Progenitor cell of endocrine pancreas (in vitro differentiated cells): Measurements from ENCODE around the gene PLBD2. TPM values are rescaled to one million over a fixed set of nuclear protein-coding genes. Genes with fewer than 3 reads are reported as not detected.
"Not testable (repeated sequence)": the region's sequence is repeated elsewhere in the genome, so short reads cannot be mapped to it uniquely, and the experiment has no call there.

ENCODE experiments used
- DNase-seq: peaks from one replicate; pipeline ENCODE4 v3.0.0; 2021; ENCODE audit warnings: low spot score; ENCODE audit not compliant: unreplicated experiment
- H3K27ac Mint-ChIP-seq: 2 replicates; pipeline ENCODE4 v1.8.0; 2021; ENCODE audit warnings: mild to moderate bottlenecking, moderate library complexity, mixed read lengths
- H3K27me3 Mint-ChIP-seq: 2 replicates; pipeline ENCODE4 v1.8.0; 2021; ENCODE audit warnings: mixed read lengths
- H3K36me3 Mint-ChIP-seq: 2 replicates; pipeline ENCODE4 v1.8.0; 2022; ENCODE audit warnings: mixed read lengths; ENCODE audit not compliant: insufficient read depth
- H3K4me1 Mint-ChIP-seq: 2 replicates; pipeline ENCODE4 v1.8.0; 2021; ENCODE audit warnings: low read depth, mixed read lengths
- H3K4me3 Mint-ChIP-seq: 2 replicates; pipeline ENCODE4 v1.8.0; 2021; ENCODE audit warnings: low read depth, mild to moderate bottlenecking, moderate library complexity, mixed read lengths
- H3K9me3 Mint-ChIP-seq: 2 replicates; pipeline ENCODE4 v1.8.0; 2021; ENCODE audit warnings: low read depth, mixed read lengths
- total RNA-seq: library from RNA; stranded (reverse); gene quantifications from 2 replicates; pipeline ENCODE4 v1.2.1, GENCODE V29; 2021
- TF ChIP-seq, protein P1 (sequence below): fragments of 200-600 bp; sonication (generic); IDR thresholded peaks from one replicate; pipeline ENCODE4 v1.5.0; 2021; ENCODE audit warnings: antibody characterized with exemption, mild to moderate bottlenecking; ENCODE audit not compliant: unreplicated experiment

Gene PLBD2
- total RNA-seq, 1 donor from 2014 or later: 48.0 TPM

DNA sequence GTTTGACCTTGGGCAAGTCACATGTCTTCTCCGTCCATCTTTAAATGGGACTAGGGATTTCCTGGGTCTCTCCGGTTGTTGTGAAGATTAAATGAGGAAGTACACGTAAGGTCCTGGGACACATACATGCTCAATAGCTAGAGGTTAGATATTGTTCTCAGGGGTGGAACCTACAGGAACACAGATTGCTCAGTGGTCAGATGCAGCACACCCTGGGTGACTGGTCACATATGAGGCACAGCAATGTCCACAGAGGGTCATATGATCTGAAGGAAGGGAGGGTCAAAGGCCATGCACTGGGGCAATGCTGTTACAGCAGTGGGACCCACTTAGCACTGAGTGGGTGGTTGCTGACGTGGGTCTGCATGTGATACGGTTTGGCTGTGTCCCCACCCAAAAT lies 12.0 kb upstream of the PLBD2 start:
- H3K27ac Mint-ChIP-seq: no peak overlapping the region
- H3K4me1 Mint-ChIP-seq: no peaks in the 10 kb centered on the region
- no peak overlapping the region for H3K4me3 Mint-ChIP-seq
- H3K9me3 Mint-ChIP-seq: no peaks in the 10 kb centered on the region
- TF ChIP-seq, protein P1, sequence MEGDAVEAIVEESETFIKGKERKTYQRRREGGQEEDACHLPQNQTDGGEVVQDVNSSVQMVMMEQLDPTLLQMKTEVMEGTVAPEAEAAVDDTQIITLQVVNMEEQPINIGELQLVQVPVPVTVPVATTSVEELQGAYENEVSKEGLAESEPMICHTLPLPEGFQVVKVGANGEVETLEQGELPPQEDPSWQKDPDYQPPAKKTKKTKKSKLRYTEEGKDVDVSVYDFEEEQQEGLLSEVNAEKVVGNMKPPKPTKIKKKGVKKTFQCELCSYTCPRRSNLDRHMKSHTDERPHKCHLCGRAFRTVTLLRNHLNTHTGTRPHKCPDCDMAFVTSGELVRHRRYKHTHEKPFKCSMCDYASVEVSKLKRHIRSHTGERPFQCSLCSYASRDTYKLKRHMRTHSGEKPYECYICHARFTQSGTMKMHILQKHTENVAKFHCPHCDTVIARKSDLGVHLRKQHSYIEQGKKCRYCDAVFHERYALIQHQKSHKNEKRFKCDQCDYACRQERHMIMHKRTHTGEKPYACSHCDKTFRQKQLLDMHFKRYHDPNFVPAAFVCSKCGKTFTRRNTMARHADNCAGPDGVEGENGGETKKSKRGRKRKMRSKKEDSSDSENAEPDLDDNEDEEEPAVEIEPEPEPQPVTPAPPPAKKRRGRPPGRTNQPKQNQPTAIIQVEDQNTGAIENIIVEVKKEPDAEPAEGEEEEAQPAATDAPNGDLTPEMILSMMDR: no peak
- H3K27me3 Mint-ChIP-seq: peaks cover 12% of the 10 kb centered on the region
- no peaks in the 10 kb centered on the region for H3K36me3 Mint-ChIP-seq
- DNase-seq: no peak

DNA sequence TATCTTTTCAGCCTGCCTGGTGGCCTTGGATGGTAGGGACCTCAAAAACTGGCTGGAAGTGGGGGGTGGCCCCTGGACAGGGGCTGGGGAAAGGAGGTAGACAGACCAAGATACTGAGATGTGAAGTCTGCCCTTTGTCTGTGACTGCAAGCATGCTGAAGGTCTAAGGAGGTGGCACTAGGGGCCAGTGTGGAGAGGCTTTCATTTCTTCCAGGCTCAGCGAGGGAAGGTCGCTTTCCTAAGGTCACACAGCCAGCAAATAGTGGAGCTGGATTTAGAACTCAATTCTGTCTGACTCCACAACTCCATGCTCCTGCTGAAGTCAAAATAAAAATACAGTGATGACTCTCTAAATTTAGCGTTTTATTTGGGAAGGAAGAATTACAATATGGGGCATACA lies 11.3 kb upstream of the PLBD2 start:
- Mint-ChIP-seq H3K4me3 (no peak overlapping the region), H3K36me3 (no peaks in the 10 kb centered on the region), H3K4me1 (no peaks in the 10 kb centered on the region), H3K9me3 (no peaks in the 10 kb centered on the region), H3K27me3 (peaks cover 10% of the 10 kb centered on the region), H3K27ac (no peak overlapping the region)
- no peak for DNase-seq
- TF ChIP-seq, protein P1: no peak

DNA sequence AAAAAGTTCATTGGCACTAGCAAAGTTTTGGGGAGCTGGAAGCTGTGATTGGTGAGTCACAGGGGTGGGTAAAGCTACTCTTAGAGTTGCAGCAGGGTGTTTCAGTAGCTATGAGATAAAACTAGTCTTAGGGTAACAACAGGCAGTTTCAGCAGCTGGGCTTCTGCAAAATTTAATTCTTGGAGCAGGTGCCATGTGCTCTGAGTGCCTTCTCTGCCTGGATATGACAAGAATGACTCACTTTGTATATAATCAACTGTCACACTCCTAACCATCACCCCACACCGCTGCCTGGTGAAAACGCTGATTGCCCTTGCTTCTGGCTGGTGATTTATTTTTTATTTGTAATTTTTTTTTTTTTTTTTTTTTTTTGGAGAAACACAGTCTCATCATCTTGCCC lies 10.5 kb upstream of the PLBD2 start:
- no peaks in the 10 kb centered on the region for H3K4me1 Mint-ChIP-seq
- DNase-seq: no peak
- H3K4me3 Mint-ChIP-seq: no peak overlapping the region
- no peaks in the 10 kb centered on the region for H3K36me3 Mint-ChIP-seq
- H3K9me3 Mint-ChIP-seq: no peaks in the 10 kb centered on the region
- peaks cover 15% of the 10 kb centered on the region for H3K27me3 Mint-ChIP-seq
- no peak overlapping the region for H3K27ac Mint-ChIP-seq
- TF ChIP-seq, protein P1: no peak

DNA sequence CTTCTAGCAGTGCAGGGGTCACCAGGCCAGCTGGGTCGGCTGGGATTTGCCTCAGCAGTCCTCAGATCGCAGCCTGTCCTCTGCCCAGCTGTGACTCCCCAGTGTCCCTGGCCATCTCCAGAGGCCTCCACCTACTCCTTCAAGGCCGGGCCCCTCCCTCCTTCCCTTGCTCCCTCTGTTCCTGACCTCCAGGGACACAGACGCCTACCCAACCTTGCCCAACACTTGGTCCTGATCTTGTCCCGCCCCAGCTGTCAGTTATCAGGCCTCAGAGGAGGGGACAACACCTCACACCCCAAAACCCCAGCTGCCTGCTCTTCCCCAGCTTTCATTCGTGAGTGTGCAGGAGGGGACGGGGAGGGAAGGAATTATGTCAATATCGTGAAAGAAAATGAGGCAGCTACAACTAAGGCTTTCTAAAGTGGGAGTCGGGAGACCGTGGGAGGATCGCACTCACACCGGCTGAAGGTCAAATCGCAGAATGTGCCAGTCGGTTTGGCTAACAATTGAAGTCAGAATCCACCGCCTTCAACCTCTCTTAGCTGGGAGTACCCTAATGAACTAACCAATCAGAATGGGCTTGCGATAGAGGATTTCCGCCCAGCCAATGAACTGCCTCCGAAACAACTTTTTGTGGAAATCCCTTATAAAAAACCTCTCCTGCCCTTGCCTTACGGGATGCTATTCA lies 9.4 kb upstream of the PLBD2 start:
- TF ChIP-seq, protein P1: no peak
- Mint-ChIP-seq H3K4me3 (no peak overlapping the region), H3K36me3 (no peaks in the 10 kb centered on the region), H3K27me3 (peaks cover 15% of the 10 kb centered on the region), H3K9me3 (no peaks in the 10 kb centered on the region), H3K4me1 (no peaks in the 10 kb centered on the region), H3K27ac (no peak overlapping the region)
- no peak for DNase-seq

DNA sequence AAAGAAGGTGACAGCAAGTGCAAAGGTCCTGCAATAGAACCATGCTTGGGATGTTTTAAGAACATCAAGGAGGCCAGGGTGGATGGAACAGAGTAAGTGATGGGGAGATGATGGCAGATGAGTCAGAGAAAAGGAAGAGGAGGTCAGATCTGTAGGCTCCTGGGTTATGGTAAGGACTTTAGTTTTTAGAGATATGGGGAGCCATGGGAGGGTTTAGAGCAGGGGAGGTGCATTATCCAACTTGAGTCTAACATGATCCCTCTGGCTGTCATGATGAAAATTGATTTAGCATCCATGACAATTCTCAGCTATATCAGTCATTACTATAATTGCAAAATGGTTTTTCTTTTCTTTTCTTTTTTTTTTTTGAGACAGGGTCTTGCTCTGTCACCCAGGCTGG lies 7.3 kb upstream of the PLBD2 start:
- Mint-ChIP-seq H3K36me3 (no peaks in the 10 kb centered on the region), H3K4me1 (no peaks in the 10 kb centered on the region)
- TF ChIP-seq, protein P1: no peak

DNA sequence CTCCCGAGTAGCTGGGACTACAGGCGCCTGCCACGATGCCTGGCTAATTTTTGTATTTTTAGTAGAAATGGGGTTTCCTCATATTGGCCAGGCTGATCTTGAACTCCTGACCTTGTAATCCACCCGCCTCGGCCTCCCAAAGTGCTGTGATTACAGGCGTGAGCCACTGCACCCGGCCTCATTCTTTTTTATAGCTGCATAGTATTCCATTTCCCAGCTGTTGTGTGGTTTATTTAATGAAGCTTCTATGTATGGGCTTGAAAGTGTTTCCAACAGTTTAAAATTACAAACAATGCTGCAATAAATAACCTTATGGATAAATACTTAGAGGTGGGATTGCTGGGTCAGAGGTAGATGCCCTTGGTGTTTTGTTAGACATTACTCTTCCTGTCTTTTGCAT lies 4.2 kb upstream of the PLBD2 start:
- not testable (repeated sequence) for H3K4me3 Mint-ChIP-seq, H3K36me3 Mint-ChIP-seq, H3K9me3 Mint-ChIP-seq, H3K27me3 Mint-ChIP-seq, H3K27ac Mint-ChIP-seq, DNase-seq, H3K4me1 Mint-ChIP-seq

More for the DNA sequence above, 7.3 kb upstream of the PLBD2 start:
- no peak for DNase-seq
- H3K9me3 Mint-ChIP-seq: no peaks in the 10 kb centered on the region
- no peak overlapping the region for H3K27ac Mint-ChIP-seq
- no peak overlapping the region for H3K4me3 Mint-ChIP-seq
- H3K27me3 Mint-ChIP-seq: peaks cover 15% of the 10 kb centered on the region
